ENCODE measurements around the gene UBASH3B.

- TF ChIP-seq CTCF (IDR thresholded peaks at IDR 0.05) (no peak), ZFX (IDR thresholded peaks at IDR 0.05; ENCODE audit: borderline replicate concordance) (no peak)
Observed at GRCh38 chr11:122696662-122697061, 41.1 kb downstream of the UBASH3B start.
